B cell (primary cell): ENCODE data around the gene CREB5. TPM values are rescaled to one million over a fixed set of nuclear protein-coding genes. Genes with fewer than 3 reads are reported as not detected.

Experiments used
- ATAC-seq: fragments of 200-7000 bp; cut with Tn5 transposase; one replicate; pipeline ENCODE4 v1.10.0; 2021; ENCODE audit warnings: low read depth, mild to moderate bottlenecking, moderate number of reproducible peaks, moderate library complexity
- CTCF ChIA-PET: fragments of 350-600 bp; sonication (Branson Sonifier 250); formaldehyde crosslinking; loops from one replicate; lab custom pipeline; 2021; ENCODE audit warnings: antibody characterized with exemption, inconsistent platforms; lab: Charles Lee
- POLR2A ChIA-PET: fragments of 350-600 bp; sonication (Branson Sonifier 250); formaldehyde crosslinking; loops from one replicate; lab custom pipeline; 2021; ENCODE audit warnings: antibody characterized with exemption; lab: Charles Lee
- DNase-seq: peaks from one replicate; pipeline ENCODE4 v3.0.0; 2013
- H2AFZ ChIP-seq: 2 replicates; pipeline ENCODE4 v1.6.1; 2012; ENCODE audit warnings: mild to moderate bottlenecking, low read depth, low read length; ENCODE audit not compliant: insufficient read depth, poor library complexity, severe bottlenecking
- H3K27ac ChIP-seq, 2 donors: 1 replicate in 1 of 2; 2 replicates in 1 of 2; pipeline ENCODE4 v1.5.1; 2012 to 2013; ENCODE audit warnings: low read length in 2 of 2, mild to moderate bottlenecking in 2 of 2, moderate library complexity in 1 of 2
- H3K27me3 ChIP-seq, 4 experiments: fragments of 200-600 bp in 1 of 4; sonication (generic) in 1 of 4; replicated peaks in 1 of 4; 1 replicate in 2 of 4; 2 replicates in 2 of 4; pipeline versions ENCODE4 v1.6.1 to v1.7.0; 2013 to 2016; ENCODE audit warnings: low read length in 3 of 4, mild to moderate bottlenecking in 2 of 4, mixed read lengths in 1 of 4, moderate library complexity in 1 of 4; ENCODE audit not compliant: insufficient read depth in 4 of 4, control insufficient read depth in 3 of 4; ENCODE audit errors: control extremely low read depth in 1 of 4
- H3K36me3 ChIP-seq, 2 experiments: replicated peaks in 1 of 2; 1 replicate in 1 of 2; 2 replicates in 1 of 2; pipeline versions ENCODE4 v1.6.1 to v1.7.1; 2013; ENCODE audit warnings: low read length in 1 of 2; ENCODE audit not compliant: insufficient read depth in 2 of 2, control insufficient read depth in 1 of 2; ENCODE audit errors: control extremely low read depth in 1 of 2, extremely low read depth in 1 of 2
- H3K4me1 ChIP-seq, 2 donors: fragments of 200-600 bp in 1 of 2; sonication (generic) in 1 of 2; 1 replicate in 1 of 2; 2 replicates in 1 of 2; pipeline versions ENCODE4 v1.5.1 to v1.6.1; 2013 to 2017; ENCODE audit warnings: low read length in 2 of 2; ENCODE audit not compliant: control insufficient read depth in 2 of 2, insufficient read depth in 2 of 2
- H3K4me2 ChIP-seq: replicated peaks from 2 replicates; pipeline ENCODE3; 2012; ENCODE audit warnings: mild to moderate bottlenecking, low read depth, low read length; ENCODE audit not compliant: poor library complexity, severe bottlenecking
- H3K4me3 ChIP-seq, 5 experiments: fragments of 200-600 bp in 1 of 5; sonication (generic) in 1 of 5; 1 replicate in 3 of 5; 2 replicates in 2 of 5; pipeline versions ENCODE4 v1.5.1 to v1.7.0; 2011 to 2016; ENCODE audit warnings: low read length in 4 of 5, mild to moderate bottlenecking in 4 of 5, low read depth in 2 of 5, control low read depth in 1 of 5, moderate library complexity in 1 of 5; ENCODE audit not compliant: insufficient read depth in 1 of 5; ENCODE audit errors: control extremely low read depth in 1 of 5, extremely low read depth in 1 of 5
- H3K79me2 ChIP-seq: fragments of 200-600 bp; sonication (generic); one replicate; pipeline ENCODE4 v1.6.0; 2016; ENCODE audit warnings: low read length; ENCODE audit not compliant: control insufficient read depth, insufficient read depth
- H3K9ac ChIP-seq: fragments of 200-600 bp; sonication (generic); 2 replicates; pipeline ENCODE4 v1.6.1; 2017; ENCODE audit warnings: mild to moderate bottlenecking, low read length, moderate library complexity
- H3K9me3 ChIP-seq, 3 donors: one replicate each; pipeline versions ENCODE4 v1.6.1 to v1.7.1; 2013; ENCODE audit warnings: low read length in 2 of 3; ENCODE audit not compliant: control insufficient read depth in 2 of 3, insufficient read depth in 1 of 3; ENCODE audit errors: control extremely low read depth in 1 of 3
- H4K20me1 ChIP-seq: 2 replicates; pipeline ENCODE4 v1.6.0; 2012; ENCODE audit warnings: mild to moderate bottlenecking, low read length; ENCODE audit not compliant: insufficient read depth, control insufficient read depth, poor library complexity, severe bottlenecking
- H3K27ac Mint-ChIP-seq: one replicate; pipeline ENCODE4 v1.8.0; 2021; ENCODE audit warnings: mixed read lengths
- H3K27me3 Mint-ChIP-seq: one replicate; pipeline ENCODE4 v1.8.0; 2021; ENCODE audit warnings: mixed read lengths
- H3K4me1 Mint-ChIP-seq: one replicate; pipeline ENCODE4 v1.8.0; 2021; ENCODE audit warnings: mixed read lengths
- H3K4me3 Mint-ChIP-seq: one replicate; pipeline ENCODE4 v1.8.0; 2021; ENCODE audit warnings: mixed read lengths
- H3K9me3 Mint-ChIP-seq: one replicate; pipeline ENCODE4 v1.8.0; 2022; ENCODE audit warnings: mixed read lengths; ENCODE audit not compliant: insufficient read depth
- EZH2 ChIP-seq: IDR thresholded peaks from 2 replicates; pipeline ENCODE4 v1.6.1; 2012; ENCODE audit warnings: borderline replicate concordance, low read depth, mild to moderate bottlenecking, moderate library complexity, low read length; ENCODE audit not compliant: insufficient read depth, poor library complexity, severe bottlenecking
- WGBS: methylation state at CpG from one replicate; pipeline ENCODE4 v1.1.5; 2013; ENCODE audit warnings: missing lambda C conversion rate; ENCODE audit not compliant: insufficient coverage; 5-methylcytosine and 5-hydroxymethylcytosine counted together
- intact Hi-C: fragments of 100-400 bp; cut with micrococcal nuclease; formaldehyde crosslinking; loops from one replicate; pipeline ENCODE4 v1.10.0; 2022
- polyA plus RNA-seq: library from polyadenylated mRNA; depleted of rRNA; stranded (reverse); fragments of >200 nt; gene quantifications from 2 replicates; pipeline ENCODE4 v1.2.3, GENCODE V29; 2012
- total RNA-seq, 2 donors: library from RNA; stranded (reverse); fragments of 120-200 nt in 1 of 2; gene quantifications; 1 replicate in 1 of 2; 2 replicates in 1 of 2; pipeline versions ENCODE4 v1.2.3 to v1.2.4, GENCODE V29; 2013 to 2022
- TF ChIP-seq, protein P1 (sequence below): fragments of 200-600 bp; IDR thresholded peaks from one replicate; pipeline ENCODE4 v1.8.0; 2022; ENCODE audit warnings: antibody characterized with exemption, mild to moderate bottlenecking

CREB5 gene
- total and polyA plus RNA-seq, 2 donors (not counting 1 experiment from before 2014, with no cell fraction given), result 0.05 to 0.95 TPM

- Histone ChIP-seq H3K27me3 (no peaks in the 10 kb centered on the region), H3K4me2 (no peak overlapping the region), H3K27ac (no peak overlapping the region), H3K9me3 (no peaks in the 10 kb centered on the region), H3K4me3 (no peak overlapping the region), H4K20me1 (no peaks in the 10 kb centered on the region), H3K79me2 (no peaks in the 10 kb centered on the region), H2AFZ (no peak overlapping the region), H3K4me1 (no peaks in the 10 kb centered on the region), H3K36me3 (no peaks in the 10 kb centered on the region), H3K9ac (no peak overlapping the region)
- H3K9me3 Mint-ChIP-seq, result no peaks in the 10 kb centered on the region
- no peaks in the 10 kb centered on the region for H3K27me3 Mint-ChIP-seq
- no peak for ATAC-seq
- H3K4me1 Mint-ChIP-seq, result peaks cover 2% of the 10 kb centered on the region
- intact Hi-C loops, result no loop called here
- ChIA-PET CTCF (no interaction called here), POLR2A (no interaction called here)
- no peak for TF ChIP-seq EZH2
- TF ChIP-seq, protein P1, sequence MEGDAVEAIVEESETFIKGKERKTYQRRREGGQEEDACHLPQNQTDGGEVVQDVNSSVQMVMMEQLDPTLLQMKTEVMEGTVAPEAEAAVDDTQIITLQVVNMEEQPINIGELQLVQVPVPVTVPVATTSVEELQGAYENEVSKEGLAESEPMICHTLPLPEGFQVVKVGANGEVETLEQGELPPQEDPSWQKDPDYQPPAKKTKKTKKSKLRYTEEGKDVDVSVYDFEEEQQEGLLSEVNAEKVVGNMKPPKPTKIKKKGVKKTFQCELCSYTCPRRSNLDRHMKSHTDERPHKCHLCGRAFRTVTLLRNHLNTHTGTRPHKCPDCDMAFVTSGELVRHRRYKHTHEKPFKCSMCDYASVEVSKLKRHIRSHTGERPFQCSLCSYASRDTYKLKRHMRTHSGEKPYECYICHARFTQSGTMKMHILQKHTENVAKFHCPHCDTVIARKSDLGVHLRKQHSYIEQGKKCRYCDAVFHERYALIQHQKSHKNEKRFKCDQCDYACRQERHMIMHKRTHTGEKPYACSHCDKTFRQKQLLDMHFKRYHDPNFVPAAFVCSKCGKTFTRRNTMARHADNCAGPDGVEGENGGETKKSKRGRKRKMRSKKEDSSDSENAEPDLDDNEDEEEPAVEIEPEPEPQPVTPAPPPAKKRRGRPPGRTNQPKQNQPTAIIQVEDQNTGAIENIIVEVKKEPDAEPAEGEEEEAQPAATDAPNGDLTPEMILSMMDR, result no peak
- no peak overlapping the region for H3K4me3 Mint-ChIP-seq
- DNase-seq, result no peak
- H3K27ac Mint-ChIP-seq, result no peak overlapping the region
- WGBS, result 91% methylated on average over 1 of the region's 3 CpGs
Measured at GRCh38 chr7:28592861-28593260, 180.5 kb downstream of the CREB5 start.

DNA sequence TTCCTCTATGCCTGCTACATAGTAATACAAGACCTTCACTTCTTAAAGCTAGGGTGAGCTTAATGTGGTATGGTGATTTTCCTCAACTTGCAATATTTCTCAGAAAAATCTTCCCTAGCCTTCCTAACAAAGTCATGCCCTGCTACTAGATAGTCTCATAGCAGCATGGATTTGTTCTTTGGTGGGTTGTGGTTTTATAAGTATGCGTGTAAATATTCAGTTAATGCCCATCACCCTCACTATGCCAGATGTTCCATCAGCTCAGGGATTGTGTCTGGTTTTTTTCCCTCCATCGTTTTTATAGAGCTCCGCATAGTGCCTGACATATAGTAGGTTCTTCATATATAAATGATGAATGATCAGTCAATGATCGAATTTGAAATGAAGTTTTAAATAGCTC, 182.8 kb downstream of the CREB5 start:
- Mint-ChIP-seq H3K4me3 (no peak overlapping the region), H3K27me3 (no peaks in the 10 kb centered on the region), H3K27ac (no peak overlapping the region), H3K9me3 (no peaks in the 10 kb centered on the region), H3K4me1 (peaks cover 2% of the 10 kb centered on the region)
- DNase-seq (no peak), ATAC-seq (no peak)
- H3K27ac ChIP-seq, result no peak overlapping the region
- ChIA-PET POLR2A (no interaction called here), CTCF (no interaction called here)
- H3K36me3 ChIP-seq, result no peaks in the 10 kb centered on the region
- TF ChIP-seq, protein P1, result no peak
- no peak for TF ChIP-seq EZH2
- no peaks in the 10 kb centered on the region for H3K27me3 ChIP-seq
- H3K4me1 ChIP-seq, result no peaks in the 10 kb centered on the region
- no peaks in the 10 kb centered on the region for H3K79me2 ChIP-seq
- H3K4me2 ChIP-seq, result no peak overlapping the region
- no peak overlapping the region for H2AFZ ChIP-seq
- no CpG with 5 or more reads among the region's 4 CpGs for WGBS
- intact Hi-C loops, result no loop called here
- H4K20me1 ChIP-seq, result no peaks in the 10 kb centered on the region
- no peak overlapping the region for H3K9ac ChIP-seq
- H3K9me3 ChIP-seq, result no peaks in the 10 kb centered on the region
- H3K4me3 ChIP-seq, result no peak overlapping the region
